DND-41 (cell line): ENCODE measurements around the gene MYD88.

Experiments
- ATAC-seq: fragments of 200-7000 bp; cut with Tn5 transposase; 3 replicates; pipeline ENCODE4 v1.9.1; 2021; ENCODE audit warnings: low read depth; ENCODE audit not compliant: insufficient read depth
- DNase-seq: peaks from one replicate; pipeline ENCODE4 v3.0.0-alpha.2; 2020
- H2AFZ ChIP-seq: 2 replicates; pipeline ENCODE4 v1.6.0; 2012; ENCODE audit warnings: low read depth, low read length
- H3K27ac ChIP-seq: 2 replicates; pipeline ENCODE4 v1.5.1; 2012; ENCODE audit warnings: low read length, inconsistent platforms
- H3K27me3 ChIP-seq: fragments of 200-600 bp; sonication (generic); 2 replicates; pipeline ENCODE4 v1.6.0; 2012; ENCODE audit warnings: low read length, mild to moderate bottlenecking, inconsistent platforms; ENCODE audit not compliant: insufficient read depth, poor library complexity
- H3K36me3 ChIP-seq: 2 replicates; pipeline ENCODE4 v1.5.1; 2012; ENCODE audit warnings: low read length, inconsistent platforms; ENCODE audit not compliant: insufficient read depth
- H3K4me1 ChIP-seq: 2 replicates; pipeline ENCODE4 v1.5.1; 2012; ENCODE audit warnings: mild to moderate bottlenecking, low read length; ENCODE audit not compliant: insufficient read depth
- H3K4me2 ChIP-seq: 2 replicates; pipeline ENCODE4 v1.6.0; 2012; ENCODE audit warnings: mild to moderate bottlenecking, moderate library complexity, low read length, inconsistent platforms; ENCODE audit not compliant: insufficient read depth
- H3K4me3 ChIP-seq, 2 experiments: fragments of 200-600 bp in 1 of 2; shearing (Covaris generic) in 1 of 2; 2 replicates each; pipeline ENCODE4 v1.5.1; 2012 to 2016; ENCODE audit warnings: inconsistent platforms in 2 of 2, low read length in 2 of 2, mild to moderate bottlenecking in 2 of 2, low read depth in 1 of 2, moderate library complexity in 1 of 2
- H3K79me2 ChIP-seq: 2 replicates; pipeline ENCODE4 v1.6.0; 2012; ENCODE audit warnings: low read length, inconsistent platforms; ENCODE audit not compliant: insufficient read depth
- H3K9ac ChIP-seq: 2 replicates; pipeline ENCODE4 v1.6.0; 2012; ENCODE audit warnings: low read depth, mild to moderate bottlenecking, inconsistent platforms, low read length, moderate library complexity
- H3K9me3 ChIP-seq: 2 replicates; pipeline ENCODE4 v1.5.1; 2012; ENCODE audit warnings: low read length, moderate library complexity, mild to moderate bottlenecking, inconsistent platforms; ENCODE audit not compliant: insufficient read depth, severe bottlenecking
- H4K20me1 ChIP-seq: 2 replicates; pipeline ENCODE4 v1.6.0; 2012; ENCODE audit warnings: low read length; ENCODE audit not compliant: insufficient read depth
- CTCF ChIP-seq: IDR thresholded peaks from 2 replicates; pipeline ENCODE4 v1.5.1; 2012; ENCODE audit warnings: borderline replicate concordance, low read length, moderate library complexity, mild to moderate bottlenecking; ENCODE audit not compliant: poor library complexity, severe bottlenecking; ENCODE audit errors: extremely low read depth
- EZH2 ChIP-seq: IDR thresholded peaks from 3 replicates; pipeline ENCODE4 v1.6.1; 2012; ENCODE audit warnings: borderline replicate concordance, low read depth, mild to moderate bottlenecking, moderate library complexity, low read length, inconsistent platforms; ENCODE audit not compliant: severe bottlenecking

The MYD88 gene

GRCh38 chr3:38101811-38102443 is 36.5 kb upstream of the MYD88 start:
- TF ChIP-seq CTCF: no peak
- TF ChIP-seq EZH2: no peak
- no peak for DNase-seq

GRCh38 chr3:38102444-38102814 is 36.0 kb upstream of the MYD88 start:
- Histone ChIP-seq H3K27me3 (peaks cover 29% of the 10 kb centered on the region), H3K79me2 (no peaks in the 10 kb centered on the region), H3K27ac (no peak overlapping the region), H3K9me3 (peaks cover 2% of the 10 kb centered on the region), H3K4me1 (no peaks in the 10 kb centered on the region), H4K20me1 (no peaks in the 10 kb centered on the region), H3K4me2 (no peak overlapping the region), H3K9ac (no peak overlapping the region), H2AFZ (no peak overlapping the region), H3K4me3 (no peak overlapping the region), H3K36me3 (no peaks in the 10 kb centered on the region)
- no peak for TF ChIP-seq CTCF
- TF ChIP-seq EZH2: no peak
- no peak for DNase-seq
- no peak for ATAC-seq

More at GRCh38 chr3:38101811-38102443, 36.5 kb upstream of the MYD88 start:
- ATAC-seq: no peak
- H3K79me2 ChIP-seq: no peaks in the 10 kb centered on the region
- no peak overlapping the region for H3K9ac ChIP-seq
- H3K4me2 ChIP-seq: no peak overlapping the region
- H3K27ac ChIP-seq: no peak overlapping the region
- no peak overlapping the region for H2AFZ ChIP-seq
- no peaks in the 10 kb centered on the region for H3K4me1 ChIP-seq
- no peak overlapping the region for H3K4me3 ChIP-seq
- H3K9me3 ChIP-seq: peaks cover 2% of the 10 kb centered on the region
- H4K20me1 ChIP-seq: no peaks in the 10 kb centered on the region
- H3K27me3 ChIP-seq: peaks cover 33% of the 10 kb centered on the region
- H3K36me3 ChIP-seq: no peaks in the 10 kb centered on the region

GRCh38 chr3:38105525-38105924 is 32.9 kb upstream of the MYD88 start:
- H3K4me2 ChIP-seq: no peak overlapping the region
- H4K20me1 ChIP-seq: no peaks in the 10 kb centered on the region
- H3K4me3 ChIP-seq: no peak overlapping the region
- TF ChIP-seq EZH2: no peak
- no peak for DNase-seq
- no peak overlapping the region for H3K27ac ChIP-seq
- no peak overlapping the region for H3K9ac ChIP-seq
- ATAC-seq: no peak
- no peak overlapping the region for H2AFZ ChIP-seq
- H3K4me1 ChIP-seq: no peaks in the 10 kb centered on the region
- peaks cover 9% of the 10 kb centered on the region for H3K27me3 ChIP-seq
- no peaks in the 10 kb centered on the region for H3K79me2 ChIP-seq
- no peaks in the 10 kb centered on the region for H3K36me3 ChIP-seq
- peaks cover 2% of the 10 kb centered on the region for H3K9me3 ChIP-seq

- Histone ChIP-seq H3K36me3 (no peaks in the 10 kb centered on the region), H3K27me3 (no peaks in the 10 kb centered on the region), H2AFZ (no peak overlapping the region), H3K79me2 (no peaks in the 10 kb centered on the region), H3K4me3 (no peak overlapping the region), H3K4me1 (no peaks in the 10 kb centered on the region), H3K4me2 (no peak overlapping the region), H3K9ac (no peak overlapping the region), H4K20me1 (no peaks in the 10 kb centered on the region), H3K27ac (no peak overlapping the region), H3K9me3 (peaks cover 2% of the 10 kb centered on the region)
- DNase-seq: no peak
- TF ChIP-seq CTCF: no peak
- no peak for ATAC-seq
Measured at GRCh38 chr3:38107911-38108648, 30.4 kb upstream of the MYD88 start.
